ENCODE measurements around the gene MTTP.

Gene MTTP

GRCh38 chr4:99587309-99587708 is 12.7 kb downstream of the MTTP start:
- ATAC-seq (ENCODE audit: low read depth) (no peak), DNase-seq (ENCODE audit: low spot score) (no peak)
- H3K36me3 ChIP-seq (ENCODE audit: low read depth): 0 out of 2 replicates have a peak, but pooled peaks cover 3% of the 10 kb centered on the region
- TF ChIP-seq, protein P1, sequence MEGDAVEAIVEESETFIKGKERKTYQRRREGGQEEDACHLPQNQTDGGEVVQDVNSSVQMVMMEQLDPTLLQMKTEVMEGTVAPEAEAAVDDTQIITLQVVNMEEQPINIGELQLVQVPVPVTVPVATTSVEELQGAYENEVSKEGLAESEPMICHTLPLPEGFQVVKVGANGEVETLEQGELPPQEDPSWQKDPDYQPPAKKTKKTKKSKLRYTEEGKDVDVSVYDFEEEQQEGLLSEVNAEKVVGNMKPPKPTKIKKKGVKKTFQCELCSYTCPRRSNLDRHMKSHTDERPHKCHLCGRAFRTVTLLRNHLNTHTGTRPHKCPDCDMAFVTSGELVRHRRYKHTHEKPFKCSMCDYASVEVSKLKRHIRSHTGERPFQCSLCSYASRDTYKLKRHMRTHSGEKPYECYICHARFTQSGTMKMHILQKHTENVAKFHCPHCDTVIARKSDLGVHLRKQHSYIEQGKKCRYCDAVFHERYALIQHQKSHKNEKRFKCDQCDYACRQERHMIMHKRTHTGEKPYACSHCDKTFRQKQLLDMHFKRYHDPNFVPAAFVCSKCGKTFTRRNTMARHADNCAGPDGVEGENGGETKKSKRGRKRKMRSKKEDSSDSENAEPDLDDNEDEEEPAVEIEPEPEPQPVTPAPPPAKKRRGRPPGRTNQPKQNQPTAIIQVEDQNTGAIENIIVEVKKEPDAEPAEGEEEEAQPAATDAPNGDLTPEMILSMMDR (IDR thresholded peaks at IDR 0.05; ENCODE audit: poor library complexity, severe bottlenecking): no peak
- H3K4me3 ChIP-seq (ENCODE audit: severe bottlenecking): no peak overlapping the region
- no peaks in the 10 kb centered on the region for H3K4me1 ChIP-seq (ENCODE audit: insufficient read depth, poor library complexity, severe bottlenecking)
- no peaks in the 10 kb centered on the region for H3K27me3 ChIP-seq (ENCODE audit: insufficient read depth, poor library complexity, severe bottlenecking)
- H3K27ac ChIP-seq (ENCODE audit: poor library complexity, severe bottlenecking): no peak overlapping the region
- no peaks in the 10 kb centered on the region for H3K9me3 ChIP-seq (ENCODE audit: severe bottlenecking)

GRCh38 chr4:99587803-99588202 is 13.2 kb downstream of the MTTP start:
- no peak for ATAC-seq (ENCODE audit: low read depth)
- no peak for DNase-seq (ENCODE audit: low spot score)
- H3K4me1 ChIP-seq (ENCODE audit: insufficient read depth, poor library complexity, severe bottlenecking): no peaks in the 10 kb centered on the region
- no peaks in the 10 kb centered on the region for H3K9me3 ChIP-seq (ENCODE audit: severe bottlenecking)
- 0 out of 2 replicates have a peak, but pooled peaks cover 3% of the 10 kb centered on the region for H3K36me3 ChIP-seq (ENCODE audit: low read depth)
- TF ChIP-seq, protein P1 (IDR thresholded peaks at IDR 0.05; ENCODE audit: poor library complexity, severe bottlenecking): no peak
- no peak overlapping the region for H3K27ac ChIP-seq (ENCODE audit: poor library complexity, severe bottlenecking)
- no peak overlapping the region for H3K4me3 ChIP-seq (ENCODE audit: severe bottlenecking)
- H3K27me3 ChIP-seq (ENCODE audit: insufficient read depth, poor library complexity, severe bottlenecking): no peaks in the 10 kb centered on the region

- Histone ChIP-seq H3K4me1 (ENCODE audit: insufficient read depth, poor library complexity, severe bottlenecking) (no peaks in the 10 kb centered on the region), H3K9me3 (ENCODE audit: severe bottlenecking) (no peaks in the 10 kb centered on the region), H3K4me3 (ENCODE audit: severe bottlenecking) (no peak overlapping the region), H3K27ac (ENCODE audit: poor library complexity, severe bottlenecking) (no peak overlapping the region), H3K27me3 (ENCODE audit: insufficient read depth, poor library complexity, severe bottlenecking) (no peaks in the 10 kb centered on the region), H3K36me3 (ENCODE audit: low read depth) (no peaks in the 10 kb centered on the region)
- TF ChIP-seq, protein P1 (IDR thresholded peaks at IDR 0.05; ENCODE audit: poor library complexity, severe bottlenecking): no peak
- ATAC-seq (ENCODE audit: low read depth): no peak
- no peak for DNase-seq (ENCODE audit: low spot score)
Observed at GRCh38 chr4:99591757-99592156, 17.1 kb downstream of the MTTP start.

- Histone ChIP-seq H3K27me3 (ENCODE audit: insufficient read depth, poor library complexity, severe bottlenecking) (no peaks in the 10 kb centered on the region), H3K27ac (ENCODE audit: poor library complexity, severe bottlenecking) (no peak overlapping the region), H3K4me3 (ENCODE audit: severe bottlenecking) (no peak overlapping the region), H3K4me1 (ENCODE audit: insufficient read depth, poor library complexity, severe bottlenecking) (no peaks in the 10 kb centered on the region), H3K36me3 (ENCODE audit: low read depth) (no peaks in the 10 kb centered on the region), H3K9me3 (ENCODE audit: severe bottlenecking) (no peaks in the 10 kb centered on the region)
- ATAC-seq (ENCODE audit: low read depth): no peak
- TF ChIP-seq, protein P1 (IDR thresholded peaks at IDR 0.05; ENCODE audit: poor library complexity, severe bottlenecking): no peak
- DNase-seq (ENCODE audit: low spot score): no peak
Observed at GRCh38 chr4:99593781-99594641, 19.4 kb downstream of the MTTP start.

DNA sequence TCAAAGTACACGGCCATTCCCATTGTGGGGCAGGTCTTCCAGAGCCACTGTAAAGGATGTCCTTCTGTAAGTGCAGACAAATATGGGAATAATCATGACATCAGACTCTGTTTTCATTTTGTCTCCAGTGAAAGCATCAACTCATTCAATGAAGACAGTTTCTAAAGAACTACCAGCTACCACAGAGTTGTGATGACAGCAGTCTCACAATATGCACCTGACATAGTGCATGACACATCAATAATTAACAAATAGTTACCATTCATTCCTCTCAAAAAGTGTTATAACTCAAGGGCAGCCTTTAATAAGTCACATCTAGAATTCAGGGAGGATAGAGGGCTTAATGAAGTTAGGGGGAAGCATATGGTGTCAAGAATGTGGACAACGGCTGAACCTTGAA is 20.2 kb downstream of the MTTP start:
- Histone ChIP-seq H3K4me1 (ENCODE audit: insufficient read depth, poor library complexity, severe bottlenecking) (no peaks in the 10 kb centered on the region), H3K36me3 (ENCODE audit: low read depth) (no peaks in the 10 kb centered on the region), H3K9me3 (ENCODE audit: severe bottlenecking) (no peaks in the 10 kb centered on the region), H3K27me3 (ENCODE audit: insufficient read depth, poor library complexity, severe bottlenecking) (no peaks in the 10 kb centered on the region), H3K4me3 (ENCODE audit: severe bottlenecking) (no peak overlapping the region), H3K27ac (ENCODE audit: poor library complexity, severe bottlenecking) (no peak overlapping the region)
- no peak for DNase-seq (ENCODE audit: low spot score)
- TF ChIP-seq, protein P1 (IDR thresholded peaks at IDR 0.05; ENCODE audit: poor library complexity, severe bottlenecking): no peak
- no peak for ATAC-seq (ENCODE audit: low read depth)
